T-helper 9 cell (primary cell): ENCODE data around the gene KMT2D.
A peak's percentile ranks its signal among the peaks of the same experiment; 100 is the strongest.

Source experiments
- DNase-seq: peaks from one replicate; pipeline ENCODE4 v3.0.0-alpha.2; 2020
- total RNA-seq, 2 donors: gene quantifications; one replicate each; lab custom pipeline; 2026; lab: John Stamatoyannopoulos, UW

KMT2D gene, protein sequence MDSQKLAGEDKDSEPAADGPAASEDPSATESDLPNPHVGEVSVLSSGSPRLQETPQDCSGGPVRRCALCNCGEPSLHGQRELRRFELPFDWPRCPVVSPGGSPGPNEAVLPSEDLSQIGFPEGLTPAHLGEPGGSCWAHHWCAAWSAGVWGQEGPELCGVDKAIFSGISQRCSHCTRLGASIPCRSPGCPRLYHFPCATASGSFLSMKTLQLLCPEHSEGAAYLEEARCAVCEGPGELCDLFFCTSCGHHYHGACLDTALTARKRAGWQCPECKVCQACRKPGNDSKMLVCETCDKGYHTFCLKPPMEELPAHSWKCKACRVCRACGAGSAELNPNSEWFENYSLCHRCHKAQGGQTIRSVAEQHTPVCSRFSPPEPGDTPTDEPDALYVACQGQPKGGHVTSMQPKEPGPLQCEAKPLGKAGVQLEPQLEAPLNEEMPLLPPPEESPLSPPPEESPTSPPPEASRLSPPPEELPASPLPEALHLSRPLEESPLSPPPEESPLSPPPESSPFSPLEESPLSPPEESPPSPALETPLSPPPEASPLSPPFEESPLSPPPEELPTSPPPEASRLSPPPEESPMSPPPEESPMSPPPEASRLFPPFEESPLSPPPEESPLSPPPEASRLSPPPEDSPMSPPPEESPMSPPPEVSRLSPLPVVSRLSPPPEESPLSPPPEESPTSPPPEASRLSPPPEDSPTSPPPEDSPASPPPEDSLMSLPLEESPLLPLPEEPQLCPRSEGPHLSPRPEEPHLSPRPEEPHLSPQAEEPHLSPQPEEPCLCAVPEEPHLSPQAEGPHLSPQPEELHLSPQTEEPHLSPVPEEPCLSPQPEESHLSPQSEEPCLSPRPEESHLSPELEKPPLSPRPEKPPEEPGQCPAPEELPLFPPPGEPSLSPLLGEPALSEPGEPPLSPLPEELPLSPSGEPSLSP (N-terminal part only)
- total RNA-seq: 136 to 147 reads per million in 2 donors

DNA sequence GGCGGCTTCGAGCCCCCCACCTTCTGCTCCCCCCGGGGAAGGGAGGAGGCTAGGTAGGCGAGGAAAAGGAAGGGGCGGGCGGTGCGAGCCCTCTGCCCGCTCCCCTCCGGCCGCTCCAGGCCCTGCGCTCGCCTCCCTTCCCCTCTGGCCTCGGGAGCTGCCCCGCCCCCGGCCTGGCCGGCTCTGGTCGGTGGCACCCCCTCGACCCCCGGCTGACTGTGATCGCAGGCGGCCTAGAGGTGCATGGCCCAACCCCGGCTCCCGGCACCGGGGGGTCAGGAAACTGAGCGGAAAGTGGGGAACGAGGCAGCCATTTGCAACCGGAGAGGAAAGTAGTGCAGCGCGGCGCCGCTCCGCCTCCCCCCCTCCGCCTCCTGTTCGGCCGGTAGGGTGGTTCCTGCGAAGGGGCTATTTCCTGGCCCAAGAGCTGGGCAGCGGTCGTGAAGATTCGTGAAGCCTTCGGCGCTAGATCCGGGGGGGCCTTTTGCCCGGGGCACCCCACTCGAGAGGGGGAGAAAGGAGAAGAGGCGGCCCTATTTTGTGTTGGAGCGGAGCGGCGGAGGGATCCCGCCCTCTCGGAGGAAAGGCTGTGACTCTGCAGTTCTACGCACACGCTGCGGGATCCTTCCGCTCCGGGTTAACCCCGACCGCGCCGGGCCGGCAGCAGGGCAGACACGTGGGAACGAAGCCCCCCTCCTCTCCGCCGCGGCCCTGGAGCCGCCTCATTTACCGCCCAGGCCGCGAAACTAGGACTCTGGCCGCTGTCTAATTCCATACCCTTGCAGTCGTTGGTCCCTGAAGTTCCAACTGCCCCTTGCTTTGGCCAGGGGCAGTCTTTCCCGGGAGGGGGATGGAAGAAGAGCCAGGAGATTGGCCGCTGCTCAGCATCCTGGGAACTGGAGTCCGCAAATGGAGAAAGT lies at the start of gene KMT2D:
TSS of gene KMT2D (minus strand) at position 558 of the 920 bp plus-strand sequence. CDS start 5,470 bp downstream, outside the sequence.
- peak; percentile 77 for DNase-seq

DNA sequence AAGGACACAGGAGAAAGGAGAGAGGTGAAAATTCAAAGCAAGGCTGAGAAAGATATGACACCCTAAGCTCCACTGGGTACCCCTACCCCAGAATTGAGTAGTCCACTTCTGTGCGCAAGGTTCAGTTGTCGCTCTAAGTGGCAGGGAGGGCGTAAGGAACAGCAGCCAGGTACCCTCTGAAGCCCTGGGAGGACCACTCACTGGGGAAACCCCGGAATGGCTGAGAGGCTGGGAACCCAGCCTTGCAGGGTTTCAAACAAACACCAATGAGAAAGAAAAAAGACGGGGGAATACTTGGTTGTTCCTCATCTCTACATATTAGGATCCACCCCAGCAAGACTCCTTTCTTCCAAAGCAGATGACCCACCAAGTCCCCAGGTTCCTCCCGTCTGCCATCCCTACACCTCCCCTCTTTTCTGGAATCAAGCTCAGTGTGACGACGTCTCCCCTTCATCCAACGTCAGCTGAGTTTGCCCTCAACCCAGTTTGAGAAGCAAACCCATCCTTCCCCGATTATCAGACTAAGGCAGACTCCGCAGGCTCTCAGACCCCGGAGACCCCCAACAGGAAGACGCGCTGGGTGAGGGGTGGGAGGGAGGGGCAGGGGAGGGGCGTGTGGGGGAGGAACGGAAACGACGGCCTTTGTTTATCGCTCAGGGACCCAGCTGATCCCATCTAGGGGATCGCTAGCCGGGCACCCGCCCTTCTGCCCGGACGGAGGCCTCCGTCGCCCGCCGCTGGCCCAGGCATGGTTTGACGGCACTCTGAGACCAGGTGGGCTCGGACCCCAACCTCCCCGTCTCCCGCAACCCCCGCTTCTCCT lies 49.3 kb upstream of the KMT2D start:
- no peak for DNase-seq

DNA sequence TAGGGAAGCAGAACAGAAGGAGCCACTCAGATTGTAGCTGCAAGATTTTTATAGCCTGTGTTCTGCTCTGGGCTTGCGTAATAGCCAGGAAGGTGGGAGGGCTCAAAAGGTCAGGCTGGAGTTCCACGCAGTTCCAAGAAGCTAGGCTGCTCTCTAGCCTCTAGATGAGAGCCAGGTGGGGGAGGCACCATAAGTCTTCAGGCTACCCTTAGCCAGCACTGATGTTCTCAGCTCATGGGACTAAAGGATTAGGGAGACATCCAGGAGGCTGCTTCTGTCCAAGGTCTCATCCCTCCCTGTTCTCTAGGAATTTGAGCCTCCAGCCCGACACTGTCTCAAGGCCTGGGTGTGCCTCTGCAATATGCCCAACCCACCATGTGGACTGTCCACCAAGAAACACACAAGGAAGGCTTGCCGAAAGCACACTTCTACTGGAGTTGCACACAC lies 48.4 kb upstream of the KMT2D start:
- DNase-seq: no peak

DNA sequence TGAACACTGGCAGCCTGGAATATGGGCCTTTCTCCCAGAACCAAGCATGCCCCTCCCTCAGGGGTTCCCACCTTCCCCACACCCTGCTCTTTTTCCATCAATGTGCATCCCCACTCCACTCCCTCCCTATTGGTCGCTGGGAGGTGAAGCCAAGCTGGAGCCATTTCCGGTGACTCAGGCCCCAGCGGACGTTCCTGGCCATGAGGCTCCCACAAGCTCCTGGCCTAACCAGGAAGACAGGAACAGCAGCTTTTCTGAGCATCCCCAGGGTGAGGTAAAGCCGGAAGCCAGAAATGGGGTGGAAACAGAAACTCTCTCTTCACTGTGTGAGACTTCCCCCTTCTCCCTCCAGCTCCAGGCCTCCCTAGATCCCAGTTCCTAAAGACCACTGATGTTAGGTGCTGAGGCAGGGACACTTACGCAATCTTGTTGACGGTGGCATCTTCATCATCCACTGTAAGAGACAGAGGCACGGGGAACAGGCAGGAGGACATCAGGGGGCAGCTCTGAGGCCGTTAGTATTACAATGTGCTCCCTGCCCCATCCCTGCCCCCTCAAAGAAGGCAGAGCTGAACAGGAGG lies 45.0 kb upstream of the KMT2D start:
- DNase-seq: no peak

DNA sequence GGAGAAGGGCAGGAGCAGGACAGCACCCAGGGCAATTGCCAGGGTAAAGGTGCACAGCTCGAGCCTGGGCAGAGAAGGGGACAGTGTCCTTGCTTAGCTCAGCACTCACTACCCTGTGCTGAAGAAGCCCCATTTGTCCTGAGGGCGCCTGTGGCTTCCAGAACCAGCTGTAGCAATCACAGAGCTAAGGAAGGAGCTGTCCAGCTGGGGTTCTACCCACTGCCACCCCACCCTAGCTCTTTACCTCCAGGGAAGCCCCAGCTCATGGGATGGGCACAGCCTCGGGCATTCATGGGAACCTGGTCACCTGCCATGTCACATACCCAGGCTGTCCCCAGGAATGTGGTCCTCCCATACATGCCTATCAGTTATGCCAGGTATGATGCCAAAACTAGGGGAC lies 44.2 kb upstream of the KMT2D start:
- DNase-seq: no peak

DNA sequence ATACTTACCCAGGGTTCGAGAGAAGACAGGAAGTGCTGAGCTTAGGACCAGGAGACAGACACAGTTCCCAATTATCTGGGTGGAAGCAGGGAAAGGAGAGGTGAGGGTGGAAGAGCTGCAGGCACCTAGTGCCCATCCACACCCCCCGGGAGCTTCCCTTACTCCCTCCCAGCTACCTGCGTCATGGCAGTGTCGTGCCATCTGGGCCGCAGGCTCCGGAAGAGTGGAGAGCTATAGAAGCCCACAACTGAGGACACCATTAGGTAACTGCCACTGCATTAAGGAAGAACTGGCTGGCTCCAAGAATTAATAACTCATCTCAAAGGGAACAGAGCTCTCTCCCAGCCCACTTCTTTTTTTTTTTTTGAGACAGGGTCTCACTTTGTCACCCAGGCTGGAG lies 39.8 kb upstream of the KMT2D start:
- DNase-seq: no peak

DNA sequence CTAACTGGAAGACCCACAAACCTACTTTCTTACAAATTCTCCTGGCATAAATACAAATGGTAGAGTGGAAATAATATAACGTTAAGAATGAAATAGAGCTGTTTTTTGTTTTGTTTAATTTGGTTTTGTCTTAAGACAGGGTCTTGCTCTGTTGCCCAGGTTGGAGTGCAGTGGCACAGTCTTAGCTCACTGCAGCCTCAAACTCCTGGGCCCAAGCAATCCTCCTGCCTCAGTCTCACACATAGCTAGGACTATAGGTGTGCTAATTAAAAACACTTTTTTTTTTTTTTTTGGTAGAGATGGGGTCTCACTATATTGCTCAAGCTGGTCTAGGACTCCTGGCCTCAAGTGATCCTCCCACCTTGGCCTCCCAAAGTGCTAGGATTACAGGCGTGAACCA lies 38.1 kb upstream of the KMT2D start:
- DNase-seq: no peak

DNA sequence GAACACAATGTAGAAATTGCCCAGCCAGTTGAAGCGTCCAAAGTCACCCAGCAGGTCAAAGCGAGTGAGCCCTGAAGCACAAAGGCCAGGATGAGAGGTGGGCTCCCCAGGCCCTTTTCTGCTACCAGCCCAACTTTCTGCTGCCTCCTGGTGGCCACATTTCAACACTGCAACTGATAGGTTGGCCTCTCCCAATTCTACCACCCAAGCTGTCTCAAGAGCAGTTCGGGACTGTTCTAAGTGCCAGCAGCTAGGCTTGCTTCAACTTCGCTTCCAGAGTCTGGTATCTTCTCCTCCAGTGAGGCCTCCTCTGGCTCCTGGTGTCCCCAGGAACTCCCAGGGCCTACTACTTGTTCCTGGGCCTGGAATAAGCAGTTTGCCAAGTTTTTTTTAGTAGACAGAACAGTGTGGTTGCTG lies 37.4 kb upstream of the KMT2D start:
- peak; percentile 59 for DNase-seq

DNA sequence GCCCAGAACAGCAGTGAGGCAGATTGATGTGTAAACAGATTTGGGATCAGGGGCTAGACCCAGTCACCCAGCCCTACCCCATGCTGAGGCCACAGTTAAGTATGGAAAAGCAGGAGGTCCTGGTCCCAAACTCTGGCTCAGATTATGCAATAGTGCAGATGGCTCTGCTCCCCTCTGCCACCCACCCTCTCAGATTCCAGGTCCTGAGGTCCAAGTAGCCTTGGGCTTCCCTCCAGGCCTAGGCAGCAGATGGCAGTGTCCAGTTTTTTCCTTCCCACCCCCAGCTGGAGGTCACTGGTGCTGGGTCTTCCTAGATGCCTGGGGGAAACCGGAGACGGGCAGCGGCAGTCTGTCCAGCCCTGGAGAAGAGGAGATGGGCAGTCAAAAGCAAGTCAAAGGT lies 36.8 kb upstream of the KMT2D start:
- DNase-seq: no peak

DNA sequence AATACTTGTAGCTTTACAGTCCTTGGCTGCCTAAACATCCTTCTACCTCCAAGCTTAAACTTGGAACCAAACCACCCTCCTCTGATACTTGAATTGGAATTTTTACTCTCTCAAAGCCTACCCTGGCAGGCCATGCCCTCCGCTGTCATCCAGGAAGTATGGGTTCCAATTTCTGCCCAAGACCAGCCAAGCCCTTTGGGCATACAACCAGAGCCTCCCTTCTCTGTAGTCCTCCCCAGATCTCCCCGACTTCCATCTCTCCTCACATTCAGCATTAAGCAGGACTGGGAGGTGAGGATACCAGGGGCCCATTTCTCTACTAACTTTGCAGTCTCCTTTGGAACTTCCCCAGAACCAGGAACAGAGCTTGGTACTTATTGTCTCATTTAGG lies 34.4 kb upstream of the KMT2D start:
- DNase-seq: no peak

DNA sequence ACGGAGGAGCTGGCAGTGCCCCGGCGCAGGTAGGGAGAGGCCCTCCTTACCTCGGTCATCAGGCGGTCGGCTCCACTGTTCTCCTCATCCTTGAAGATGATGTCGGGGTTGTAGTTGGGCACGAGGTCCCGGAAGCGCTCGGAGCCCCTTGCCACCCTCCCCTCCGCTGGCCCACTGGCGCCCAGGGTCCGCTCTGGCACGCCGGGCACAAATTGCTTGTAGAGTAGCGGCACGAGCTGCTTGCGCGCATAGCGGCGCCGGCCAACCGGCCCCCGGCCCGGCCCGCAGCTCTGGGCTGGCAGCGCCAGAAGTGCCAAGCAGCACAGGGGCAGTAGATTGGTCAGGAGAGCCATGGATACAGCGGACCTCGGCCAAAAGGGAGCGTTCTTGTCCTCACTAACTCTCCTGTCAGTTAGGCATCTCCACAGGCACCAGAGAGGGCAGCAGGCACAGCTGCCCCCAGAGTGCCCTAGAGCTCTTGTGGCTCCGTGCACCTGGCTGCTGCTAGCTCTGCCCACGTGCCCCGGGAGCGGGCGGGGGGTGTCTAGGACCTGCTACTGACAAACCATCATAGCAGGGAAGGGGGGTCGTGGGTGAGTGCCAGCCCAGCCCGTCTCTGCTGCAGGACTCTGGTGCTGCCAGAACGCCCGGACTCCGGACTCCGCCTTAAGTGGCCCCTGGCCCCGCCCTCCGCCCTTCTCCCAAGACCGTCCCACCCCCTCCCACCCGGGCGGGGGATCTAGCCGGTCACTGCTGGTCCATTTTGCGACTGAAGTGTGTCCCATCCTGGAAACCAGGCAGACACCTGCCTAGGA lies 33.8 kb upstream of the KMT2D start, which contains the start of gene DHH:
TSS of gene DHH (minus strand) at position 642 of the 815 bp plus-strand sequence. CDS start at position 353, 289 bp downstream.
- no peak for DNase-seq

DNA sequence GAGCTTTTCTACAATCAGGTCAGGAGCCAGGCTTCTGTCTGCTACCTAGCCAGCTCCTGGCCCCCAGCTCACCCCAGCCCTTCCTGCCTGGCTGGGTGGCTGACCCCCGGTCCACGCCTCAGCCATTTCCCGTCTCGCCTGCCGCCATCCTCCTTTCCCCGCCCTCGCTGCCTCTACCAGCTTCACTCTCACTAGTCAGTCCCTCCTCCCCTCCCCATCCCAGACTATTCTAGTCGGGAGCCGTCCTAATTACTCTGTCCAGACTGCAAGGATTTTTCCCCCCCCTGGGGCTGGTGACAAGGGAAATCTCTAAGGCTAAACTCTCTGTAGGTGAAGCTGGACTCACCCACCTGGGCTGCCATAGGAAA lies 33.2 kb upstream of the KMT2D start:
- no peak for DNase-seq

DNA sequence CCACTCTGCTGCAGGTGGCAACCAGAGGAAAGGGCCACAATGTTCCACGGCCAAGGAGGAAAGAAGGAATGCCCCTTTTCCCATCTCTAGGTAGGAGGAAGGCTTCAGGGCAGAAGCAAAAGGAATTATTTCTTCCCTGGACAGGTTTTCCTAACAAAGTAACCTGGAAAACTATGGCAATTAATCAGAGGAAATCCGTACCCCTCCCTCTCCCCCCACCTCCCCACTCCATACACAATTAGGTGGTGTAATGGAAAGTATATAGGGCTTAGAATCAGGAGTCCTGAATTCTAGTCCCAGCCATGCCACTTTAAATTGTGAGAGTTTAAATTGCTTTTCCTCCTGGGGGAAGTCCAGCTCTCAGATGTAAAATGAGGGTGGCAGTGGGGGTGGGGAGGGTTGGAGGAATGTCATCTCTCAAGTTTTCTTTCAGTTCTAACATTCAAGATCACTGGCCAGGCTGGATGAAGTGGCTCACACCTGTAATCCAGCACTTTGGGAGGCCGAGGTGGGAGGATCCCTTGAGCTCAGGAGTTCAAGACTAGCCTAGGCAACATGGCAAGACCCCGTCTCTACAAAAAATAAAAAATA lies 32.3 kb upstream of the KMT2D start:
- DNase-seq: no peak

DNA sequence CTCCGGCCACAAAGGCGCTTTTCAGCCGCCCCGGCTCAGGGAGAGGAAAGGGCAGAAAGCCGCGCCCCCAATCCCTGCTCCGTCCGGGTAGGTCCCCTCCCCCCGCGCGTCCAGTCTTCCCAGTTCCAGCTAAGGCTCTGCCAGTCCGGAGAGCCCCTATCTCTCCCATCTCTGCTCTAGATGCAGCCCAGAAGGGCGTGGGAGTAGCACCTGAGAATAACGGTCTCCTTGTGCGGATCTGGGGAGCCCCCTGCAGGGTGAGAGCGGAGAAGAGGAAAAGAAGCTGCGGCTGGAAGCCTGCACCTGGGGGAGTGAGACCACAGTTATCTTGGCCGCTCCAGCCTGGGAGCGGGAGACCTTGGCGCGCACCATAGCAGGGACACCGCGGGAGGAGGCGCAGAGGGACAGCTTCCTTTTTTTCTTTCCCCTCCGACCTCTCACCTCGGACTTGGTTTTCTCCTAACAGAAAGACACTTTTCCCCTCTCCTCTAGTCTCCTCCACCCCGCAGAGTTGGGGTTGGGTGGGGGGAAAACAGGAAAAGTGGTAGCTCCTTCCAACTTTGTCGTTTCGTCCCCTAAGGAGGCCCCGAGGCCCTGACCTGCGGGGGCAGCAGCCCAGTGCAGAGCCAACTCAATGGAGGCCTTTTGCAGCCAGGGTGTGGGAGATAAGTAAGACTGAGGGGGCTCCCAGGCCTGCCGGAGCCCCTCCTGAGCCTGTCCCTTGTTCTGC lies 31.7 kb upstream of the KMT2D start:
- DNase-seq: peak; percentile 40

DNA sequence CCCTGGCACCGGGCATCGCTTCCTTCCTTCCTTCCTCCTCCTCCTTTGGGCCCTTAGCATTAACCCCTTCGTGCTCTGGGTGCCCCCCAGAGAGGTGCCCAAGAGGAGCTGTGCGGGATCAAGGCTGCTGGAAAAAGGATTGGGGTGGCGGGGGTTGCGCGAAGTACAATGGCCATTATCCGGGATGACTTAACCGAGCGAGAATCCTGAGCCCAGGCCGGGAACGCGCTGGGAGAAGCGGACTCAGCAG lies 31.2 kb upstream of the KMT2D start:
- DNase-seq: no peak

DNA sequence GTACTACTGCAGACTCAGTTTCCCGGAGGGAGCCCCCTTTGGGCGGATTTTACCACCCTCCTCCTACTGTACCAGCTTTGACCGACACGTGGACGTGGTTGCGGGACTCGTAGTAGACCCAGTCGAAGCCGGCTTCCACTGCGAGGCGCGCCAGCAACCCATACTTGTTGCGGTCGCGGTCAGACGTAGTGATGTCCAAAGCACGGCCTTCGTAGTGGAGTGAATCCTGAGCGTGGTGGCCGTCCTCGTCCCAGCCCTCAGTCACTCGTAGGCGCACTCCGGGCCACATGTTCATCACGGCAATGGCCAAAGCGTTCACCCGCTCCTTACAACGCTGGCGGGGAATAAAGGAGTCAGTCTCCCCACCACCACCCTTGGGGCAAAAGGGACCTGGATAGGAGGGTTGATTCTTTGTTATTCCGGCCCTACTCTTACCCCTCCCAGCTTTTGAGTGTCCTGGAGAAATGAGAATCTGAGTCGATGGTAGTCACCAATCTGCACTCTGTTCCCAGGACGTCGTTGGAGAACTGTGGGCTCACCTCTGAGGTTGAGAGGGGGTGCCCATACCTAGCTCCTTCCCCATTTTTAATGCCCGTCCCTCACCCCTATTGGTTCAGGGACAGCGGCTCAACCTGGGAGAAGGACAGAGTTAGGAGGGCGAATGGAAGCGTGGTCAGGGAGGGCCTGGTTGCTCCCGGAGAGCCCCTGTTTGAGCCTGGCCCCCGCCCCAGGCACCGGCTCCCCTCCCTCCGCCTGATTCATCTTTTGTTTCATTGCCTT lies 30.7 kb upstream of the KMT2D start:
- DNase-seq: no peak

DNA sequence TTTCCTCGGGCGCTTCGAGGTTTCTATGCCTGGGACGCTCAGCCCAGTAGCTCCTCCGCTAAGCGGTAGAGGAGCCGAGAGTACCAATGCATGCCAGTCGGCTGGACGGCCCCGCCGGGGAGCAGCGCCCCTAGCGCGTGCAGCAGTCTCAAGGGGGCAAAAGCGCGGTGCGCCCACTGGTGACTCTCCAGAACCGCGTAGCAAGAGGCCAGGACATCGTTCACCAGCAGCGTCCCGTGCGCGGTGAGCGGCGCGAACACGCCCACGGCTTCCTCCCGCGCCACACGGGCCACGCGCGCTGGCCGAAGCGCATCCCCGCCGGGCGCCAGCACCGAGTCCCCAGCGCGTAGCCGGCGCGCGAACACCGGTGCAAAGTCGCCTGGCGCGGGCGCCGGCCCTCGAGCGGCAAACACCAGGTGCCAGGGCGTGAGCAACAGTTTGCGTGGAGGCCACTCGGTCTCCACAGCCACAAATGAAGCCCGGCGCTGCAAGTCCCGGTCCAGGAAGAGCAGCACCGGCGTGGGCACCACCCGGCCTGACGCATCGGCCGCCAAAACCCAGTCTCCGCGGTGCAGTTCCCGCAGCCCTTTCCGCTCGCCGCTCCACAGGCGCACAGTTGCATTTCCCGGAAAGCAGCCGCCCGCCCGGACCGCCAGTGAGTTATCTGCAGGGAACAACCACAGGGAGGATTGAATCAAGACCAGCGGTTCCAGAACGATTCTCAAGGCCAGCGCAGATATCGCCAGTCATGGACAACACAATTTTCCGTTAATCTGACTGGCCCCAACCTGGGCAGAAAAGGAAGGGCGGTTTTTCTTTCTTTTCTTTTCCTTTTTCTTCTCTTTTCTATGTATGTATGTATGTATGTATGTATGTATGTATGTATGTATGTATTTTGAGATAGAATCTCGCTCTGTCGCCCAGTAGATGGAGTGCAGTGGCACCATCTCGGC lies 29.5 kb upstream of the KMT2D start:
- DNase-seq: peak; percentile 32
